ENCODE results near the gene TMPRSS3. TPM values are rescaled to one million over a fixed set of nuclear protein-coding genes. Genes with fewer than 3 reads are reported as not detected.

TMPRSS3 gene
- total and polyA plus RNA-seq, 2 donors (not counting 1 experiment from before 2014, with no cell fraction given) = 0.10 to 0.12 TPM

GRCh38 chr21:42356046-42356445 is 39.8 kb downstream of the TMPRSS3 start:
- H3K27ac Mint-ChIP-seq = no peak overlapping the region
- no peak for TF ChIP-seq CTCF (IDR thresholded peaks at IDR 0.05)
- no peak for TF ChIP-seq EZH2 (IDR thresholded peaks at IDR 0.05; ENCODE audit: borderline replicate concordance, insufficient read depth, low read depth, low read length, poor library complexity, severe bottlenecking)
- 95% methylated on average over 2 of the region's 2 CpGs for WGBS (ENCODE audit: insufficient coverage)
- POLR2A ChIA-PET = no interaction called here
- Histone ChIP-seq H3K4me2 (replicated peaks; ENCODE audit: low read depth, low read length, poor library complexity, severe bottlenecking) (no peak overlapping the region), H4K20me1 (ENCODE audit: control insufficient read depth, insufficient read depth, low read length, poor library complexity, severe bottlenecking) (no peaks in the 10 kb centered on the region), H3K9me3 (ENCODE audit: control extremely low read depth in 1 of 3, control insufficient read depth in 2 of 3, insufficient read depth in 1 of 3, low read length in 2 of 3) (peaks cover 10 to 26% (median 16%) of the 10 kb centered on the region in 3 donors), H3K36me3 (replicated peaks in 1 of 2; ENCODE audit: control extremely low read depth in 1 of 2, control insufficient read depth in 1 of 2, extremely low read depth in 1 of 2, insufficient read depth in 2 of 2, low read length in 1 of 2) (no peaks in the 10 kb centered on the region), H3K27me3 (replicated peaks in 1 of 4; ENCODE audit: control extremely low read depth in 1 of 4, control insufficient read depth in 3 of 4, insufficient read depth in 4 of 4, low read length in 3 of 4) (peaks cover 0 to 20% (median 3%) of the 10 kb centered on the region in 4 experiments), H3K4me1 (ENCODE audit: control insufficient read depth in 2 of 2, insufficient read depth in 2 of 2, low read length in 2 of 2) (no peaks in the 10 kb centered on the region), H3K4me3 (ENCODE audit: control extremely low read depth in 1 of 5, extremely low read depth in 1 of 5, insufficient read depth in 1 of 5, low read depth in 2 of 5, low read length in 4 of 5) (no peak overlapping the region), H2AFZ (ENCODE audit: insufficient read depth, low read depth, low read length, poor library complexity, severe bottlenecking) (no peak overlapping the region), H3K79me2 (ENCODE audit: control insufficient read depth, insufficient read depth, low read length) (no peaks in the 10 kb centered on the region), H3K9ac (ENCODE audit: low read length) (no peak overlapping the region), H3K27ac (ENCODE audit: low read length in 2 of 2) (no peak overlapping the region)
- DNase-seq (no peak), ATAC-seq (ENCODE audit: low read depth) (no peak)
- CTCF ChIA-PET = no interaction called here
- intact Hi-C loops (cut with micrococcal nuclease) = no loop called here
- H3K9me3 Mint-ChIP-seq (ENCODE audit: insufficient read depth) = peaks cover 10% of the 10 kb centered on the region
- H3K4me3 Mint-ChIP-seq = no peak overlapping the region
- H3K27me3 Mint-ChIP-seq = peaks cover 35% of the 10 kb centered on the region
- no peaks in the 10 kb centered on the region for H3K4me1 Mint-ChIP-seq

GRCh38 chr21:42353623-42354022 is 42.2 kb downstream of the TMPRSS3 start:
- no peak overlapping the region for H2AFZ ChIP-seq (ENCODE audit: insufficient read depth, low read depth, low read length, poor library complexity, severe bottlenecking)
- intact Hi-C loops (cut with micrococcal nuclease) = no loop called here
- H3K9ac ChIP-seq (ENCODE audit: low read length) = no peak overlapping the region
- H3K4me2 ChIP-seq (replicated peaks; ENCODE audit: low read depth, low read length, poor library complexity, severe bottlenecking) = no peak overlapping the region
- CTCF ChIA-PET = no interaction called here
- H3K36me3 ChIP-seq (replicated peaks in 1 of 2; ENCODE audit: control extremely low read depth in 1 of 2, control insufficient read depth in 1 of 2, extremely low read depth in 1 of 2, insufficient read depth in 2 of 2, low read length in 1 of 2) = no peaks in the 10 kb centered on the region
- DNase-seq = no peak
- H3K4me3 ChIP-seq (ENCODE audit: control extremely low read depth in 1 of 5, extremely low read depth in 1 of 5, insufficient read depth in 1 of 5, low read depth in 2 of 5, low read length in 4 of 5) = no peak overlapping the region
- H3K4me3 Mint-ChIP-seq = no peak overlapping the region
- no peak overlapping the region for H3K27ac Mint-ChIP-seq
- peaks cover 10 to 14% (median 12%) of the 10 kb centered on the region in 3 donors for H3K9me3 ChIP-seq (ENCODE audit: control extremely low read depth in 1 of 3, control insufficient read depth in 2 of 3, insufficient read depth in 1 of 3, low read length in 2 of 3)
- H3K9me3 Mint-ChIP-seq (ENCODE audit: insufficient read depth) = peaks cover 10% of the 10 kb centered on the region
- no peaks in the 10 kb centered on the region for H3K79me2 ChIP-seq (ENCODE audit: control insufficient read depth, insufficient read depth, low read length)
- H4K20me1 ChIP-seq (ENCODE audit: control insufficient read depth, insufficient read depth, low read length, poor library complexity, severe bottlenecking) = no peaks in the 10 kb centered on the region
- H3K27ac ChIP-seq (ENCODE audit: low read length in 2 of 2) = no peak overlapping the region
- POLR2A ChIA-PET = no interaction called here
- no peak for ATAC-seq (ENCODE audit: low read depth)
- H3K4me1 Mint-ChIP-seq = no peaks in the 10 kb centered on the region
- H3K4me1 ChIP-seq (ENCODE audit: control insufficient read depth in 2 of 2, insufficient read depth in 2 of 2, low read length in 2 of 2) = no peaks in the 10 kb centered on the region
- H3K27me3 ChIP-seq (replicated peaks in 1 of 4; ENCODE audit: control extremely low read depth in 1 of 4, control insufficient read depth in 3 of 4, insufficient read depth in 4 of 4, low read length in 3 of 4) = peaks cover 0 to 16% (median 0%) of the 10 kb centered on the region in 4 experiments
- no peak for TF ChIP-seq CTCF (IDR thresholded peaks at IDR 0.05)
- no peak for TF ChIP-seq EZH2 (IDR thresholded peaks at IDR 0.05; ENCODE audit: borderline replicate concordance, insufficient read depth, low read depth, low read length, poor library complexity, severe bottlenecking)
- WGBS (ENCODE audit: insufficient coverage) = 92% methylated on average over 4 of the region's 5 CpGs
- H3K27me3 Mint-ChIP-seq = peaks cover 34% of the 10 kb centered on the region

All from B cell (primary cell).